Gastrocnemius medialis (tissue), 4 donors: ENCODE data around the gene PPP1R7. TPM values are rescaled to one million over a fixed set of nuclear protein-coding genes. Genes with fewer than 3 reads are reported as not detected.

ENCODE experiments used
- ATAC-seq, 2 donors: fragments of 150-250 bp; one replicate each; pipeline ENCODE4 v1.9.1; 2016
- DNase-seq, 2 donors: peaks; one replicate each; pipeline ENCODE4 v3.0.0-alpha.2; 2019
- H3K27ac ChIP-seq, 4 donors: fragments of 200-600 bp; sonication (generic); 1 replicate in 1 of 4; 2 replicates in 3 of 4; pipeline ENCODE4 v1.5.1; 2016 to 2018; ENCODE audit warnings: mild to moderate bottlenecking in 2 of 4, moderate library complexity in 1 of 4
- H3K27me3 ChIP-seq, 3 donors: fragments of 200-600 bp; sonication (generic) in 2 of 3; 1 replicate in 1 of 3; 2 replicates in 2 of 3; pipeline versions ENCODE4 v1.5.1 to v1.6.0; 2016 to 2019; ENCODE audit warnings: mild to moderate bottlenecking in 1 of 3, moderate library complexity in 1 of 3
- H3K36me3 ChIP-seq, 2 donors: fragments of 200-600 bp; sonication (generic) in 1 of 2; one replicate each; pipeline ENCODE4 v1.5.1; 2017 to 2018
- H3K4me1 ChIP-seq, 2 donors: fragments of 200-600 bp; sonication (generic) in 1 of 2; one replicate each; pipeline ENCODE4 v1.5.1; 2016 to 2017; ENCODE audit warnings: mild to moderate bottlenecking in 2 of 2
- H3K4me3 ChIP-seq, 4 donors: fragments of 200-600 bp; sonication (generic) in 3 of 4; 1 replicate in 1 of 4; 2 replicates in 3 of 4; pipeline ENCODE4 v1.5.1; 2016 to 2019; ENCODE audit warnings: mild to moderate bottlenecking in 2 of 4
- H3K9me3 ChIP-seq, 3 donors: fragments of 200-600 bp; sonication (generic) in 2 of 3; 1 replicate in 1 of 3; 2 replicates in 2 of 3; pipeline ENCODE4 v1.5.1; 2016 to 2019
- CTCF ChIP-seq, 5 experiments: fragments of 450-650 bp in 3 of 5; fragments of 200-600 bp in 2 of 5; sonication (generic) in 2 of 5; IDR thresholded peaks in 4 of 5; conservative IDR thresholded peaks in 1 of 5; 1 replicate in 4 of 5; 2 replicates in 1 of 5; pipeline ENCODE4 v1.5.1; 2016 to 2019; ENCODE audit warnings: antibody characterized with exemption in 5 of 5, mild to moderate bottlenecking in 3 of 5, moderate library complexity in 3 of 5
- POLR2A ChIP-seq, 2 donors: fragments of 450-650 bp; IDR thresholded peaks; one replicate each; pipeline ENCODE4 v1.6.1; 2017; ENCODE audit warnings: antibody characterized with exemption in 2 of 2, mild to moderate bottlenecking in 2 of 2, moderate library complexity in 2 of 2
- in situ Hi-C, 4 donors: fragments of 200-750 bp; cut with MboI; loops; one replicate each; pipeline versions ENCODE4 v1.15.0 to v1.8.0; 2017; ENCODE audit warnings: low sequenced_read_pairs in 4 of 4
- intact Hi-C: fragments of 100-400 bp; cut with DNase I; formaldehyde crosslinking; loops from one replicate; pipeline ENCODE4 v1.15.1; 2023; ENCODE audit warnings: low total_unique reads
- total RNA-seq, 4 donors: library from RNA; depleted of rRNA; stranded (reverse); fragments of >200 nt; gene quantifications; one replicate each; pipeline versions ENCODE4 v1.1.0 to v1.2.3, GENCODE V29; 2016

PPP1R7 gene
- total RNA-seq, 4 donors from 2014 or later = 58.6 to 87.8 (median 67.2) TPM

- no peaks in the 10 kb centered on the region for H3K36me3 ChIP-seq
- H3K27me3 ChIP-seq = no peaks in the 10 kb centered on the region
- H3K9me3 ChIP-seq = no peaks in the 10 kb centered on the region
- intact Hi-C loops = loop anchor here (10.0 kb wide), 2 partner anchors 108 to 192 kb away; no protein-coding TSS in a partner anchor
- no peak overlapping the region for H3K4me3 ChIP-seq
- no peak for ATAC-seq
- no peak overlapping the region for H3K27ac ChIP-seq
- TF ChIP-seq POLR2A (IDR thresholded peaks at IDR 0.05) = no peak
- no peak for TF ChIP-seq CTCF (IDR thresholded peaks at IDR 0.05 in 4 of 5, conservative IDR thresholded peaks at IDR 0.05 in 1 of 5)
- peaks cover 8 to 11% of the 10 kb centered on the region in 2 donors for H3K4me1 ChIP-seq
- in situ Hi-C loops = no loop called here
- no peak for DNase-seq
These were observed 43.1 kb upstream of the PPP1R7 start for GRCh38 chr2:241107031-241107783.

- DNase-seq = no peak
- peaks cover 0 to under 1% of the 10 kb centered on the region in 2 donors for H3K4me1 ChIP-seq
- no peak overlapping the region for H3K4me3 ChIP-seq
- H3K9me3 ChIP-seq = no peaks in the 10 kb centered on the region
- H3K27ac ChIP-seq = no peak overlapping the region
- in situ Hi-C loops = no loop called here
- H3K36me3 ChIP-seq = no peaks in the 10 kb centered on the region
- no peak for ATAC-seq
- intact Hi-C loops = loop anchor here (10.0 kb wide), 2 partner anchors 106 to 194 kb away; no protein-coding TSS in a partner anchor
- no peaks in the 10 kb centered on the region for H3K27me3 ChIP-seq
- TF ChIP-seq POLR2A (IDR thresholded peaks at IDR 0.05) = no peak
- no peak for TF ChIP-seq CTCF (IDR thresholded peaks at IDR 0.05 in 4 of 5, conservative IDR thresholded peaks at IDR 0.05 in 1 of 5)
These were observed 41.7 kb upstream of the PPP1R7 start for GRCh38 chr2:241108271-241109209.

- no peaks in the 10 kb centered on the region for H3K27me3 ChIP-seq
- in situ Hi-C loops = no loop called here
- DNase-seq (no peak), ATAC-seq (no peak)
- H3K4me1 ChIP-seq = no peaks in the 10 kb centered on the region
- intact Hi-C loops = loop anchor here (10.0 kb wide), 2 partner anchors 105 to 195 kb away; no protein-coding TSS in a partner anchor
- H3K27ac ChIP-seq = no peak overlapping the region
- H3K9me3 ChIP-seq = no peaks in the 10 kb centered on the region
- H3K36me3 ChIP-seq = no peaks in the 10 kb centered on the region
- TF ChIP-seq CTCF (IDR thresholded peaks at IDR 0.05 in 4 of 5, conservative IDR thresholded peaks at IDR 0.05 in 1 of 5) = no peak
- no peak for TF ChIP-seq POLR2A (IDR thresholded peaks at IDR 0.05)
- no peak overlapping the region for H3K4me3 ChIP-seq
These were observed 40.8 kb upstream of the PPP1R7 start for GRCh38 chr2:241109210-241110088.

- intact Hi-C loops = no loop called here
- no peak overlapping the region for H3K27ac ChIP-seq
- H3K36me3 ChIP-seq = no peaks in the 10 kb centered on the region
- no peaks in the 10 kb centered on the region for H3K9me3 ChIP-seq
- no peaks in the 10 kb centered on the region for H3K27me3 ChIP-seq
- in situ Hi-C loops = no loop called here
- H3K4me1 ChIP-seq = no peaks in the 10 kb centered on the region
- DNase-seq (no peak), ATAC-seq (no peak)
- no peak overlapping the region for H3K4me3 ChIP-seq
- TF ChIP-seq POLR2A (IDR thresholded peaks at IDR 0.05) = no peak
- TF ChIP-seq CTCF (IDR thresholded peaks at IDR 0.05 in 4 of 5, conservative IDR thresholded peaks at IDR 0.05 in 1 of 5) = no peak
These were observed 40.1 kb upstream of the PPP1R7 start for GRCh38 chr2:241110089-241110606.
